Prostate gland (tissue), 2 donors: Measurements from ENCODE around the gene UVRAG. TPM values are rescaled to one million over a fixed set of nuclear protein-coding genes. Genes with fewer than 3 reads are reported as not detected.

ENCODE experiments used
- DNase-seq: peaks from one replicate; pipeline ENCODE4 v3.0.0-alpha.2; 2019; ENCODE audit warnings: low spot score
- H3K27ac ChIP-seq, 2 donors: fragments of 200-600 bp; sonication (generic); 2 replicates each; pipeline ENCODE4 v1.5.1; 2017 to 2019
- H3K27me3 ChIP-seq: fragments of 200-600 bp; sonication (generic); replicated peaks from 2 replicates; pipeline ENCODE4 v1.5.1; 2019; ENCODE audit not compliant: insufficient read depth
- H3K36me3 ChIP-seq, 2 donors: fragments of 200-600 bp; sonication (generic); 1 replicate in 1 of 2; 2 replicates in 1 of 2; pipeline versions ENCODE4 v1.5.1 to v1.8.1; 2017 to 2019
- H3K4me1 ChIP-seq: fragments of 200-600 bp; sonication (generic); replicated peaks from 2 replicates; pipeline ENCODE4 v1.5.1; 2019
- H3K4me3 ChIP-seq, 2 donors: fragments of 200-600 bp; sonication (generic); 2 replicates each; pipeline ENCODE4 v1.5.1; 2017 to 2019
- H3K9me3 ChIP-seq: fragments of 200-600 bp; sonication (generic); 2 replicates; pipeline ENCODE4 v1.5.1; 2017
- CTCF ChIP-seq, 4 experiments: fragments of 200-600 bp in 2 of 4; fragments of 450-650 bp in 2 of 4; sonication (generic) in 2 of 4; IDR thresholded peaks; 1 replicate in 3 of 4; 2 replicates in 1 of 4; pipeline ENCODE4 v1.5.1; 2016 to 2019; ENCODE audit warnings: antibody characterized with exemption in 4 of 4, mild to moderate bottlenecking in 2 of 4, moderate library complexity in 2 of 4
- POLR2A ChIP-seq: fragments of 450-650 bp; IDR thresholded peaks from one replicate; pipeline ENCODE4 v1.6.1; 2016; ENCODE audit warnings: antibody characterized with exemption, mild to moderate bottlenecking
- POLR2AphosphoS5 ChIP-seq: sonication (generic); formaldehyde crosslinking; IDR thresholded peaks from one replicate; pipeline ENCODE4 v1.6.1; 2017; ENCODE audit warnings: antibody characterized with exemption
- WGBS: methylation state at CpG from one replicate; pipeline ENCODE4 v1.1.5; 2018; 5-methylcytosine and 5-hydroxymethylcytosine counted together
- intact Hi-C: fragments of 100-400 bp; cut with DNase I; formaldehyde crosslinking; loops from one replicate; pipeline ENCODE4 v1.14.2; 2022
- total RNA-seq, 2 donors: library from RNA; depleted of rRNA; stranded (reverse); fragments of >200 nt; gene quantifications; one replicate each; pipeline ENCODE4 v1.1.0, GENCODE V29; 2016

UVRAG gene
- total RNA-seq, 2 donors from 2014 or later: 13.9 to 25.2 TPM

GRCh38 chr11:75841739-75842138 is 26.7 kb downstream of the UVRAG start:
- intact Hi-C loops: no loop called here
- H3K27ac ChIP-seq: no peak overlapping the region
- WGBS: 84% methylated on average over 2 of the region's 2 CpGs
- no peak overlapping the region for H3K4me3 ChIP-seq
- no peaks in the 10 kb centered on the region for H3K9me3 ChIP-seq
- no peak for DNase-seq
- H3K27me3 ChIP-seq: no peaks in the 10 kb centered on the region
- H3K4me1 ChIP-seq: no peaks in the 10 kb centered on the region
- TF ChIP-seq POLR2AphosphoS5 (no peak), POLR2A (no peak), CTCF (IDR thresholded peaks at IDR 0.05) (no peak)
- H3K36me3 ChIP-seq: no peaks in the 10 kb centered on the region

- no peaks in the 10 kb centered on the region for H3K9me3 ChIP-seq
- DNase-seq: no peak
- intact Hi-C loops: no loop called here
- no peaks in the 10 kb centered on the region for H3K36me3 ChIP-seq
- no peak overlapping the region for H3K4me3 ChIP-seq
- H3K4me1 ChIP-seq: no peaks in the 10 kb centered on the region
- no peak for TF ChIP-seq POLR2A
- no peak for TF ChIP-seq CTCF (IDR thresholded peaks at IDR 0.05)
- no peak for TF ChIP-seq POLR2AphosphoS5
- no peaks in the 10 kb centered on the region for H3K27me3 ChIP-seq
- no peak overlapping the region for H3K27ac ChIP-seq
Measured at GRCh38 chr11:75845324-75845723, 30.3 kb downstream of the UVRAG start.

GRCh38 chr11:75849894-75850293 is 34.9 kb downstream of the UVRAG start:
- H3K36me3 ChIP-seq: no peaks in the 10 kb centered on the region
- peaks cover 4% of the 10 kb centered on the region for H3K4me1 ChIP-seq
- H3K9me3 ChIP-seq: no peaks in the 10 kb centered on the region
- H3K27ac ChIP-seq: no peak overlapping the region
- H3K27me3 ChIP-seq: no peaks in the 10 kb centered on the region
- no peak overlapping the region for H3K4me3 ChIP-seq
- no peak for TF ChIP-seq POLR2A
- TF ChIP-seq POLR2AphosphoS5: no peak
- DNase-seq: no peak
- intact Hi-C loops: no loop called here

- no peak for DNase-seq
- no peak overlapping the region for H3K27ac ChIP-seq
- 11% methylated on average over 3 of the region's 3 CpGs for WGBS
- no peaks in the 10 kb centered on the region for H3K9me3 ChIP-seq
- TF ChIP-seq CTCF (IDR thresholded peaks at IDR 0.05) (no peak), POLR2A (no peak), POLR2AphosphoS5 (no peak)
- intact Hi-C loops: no loop called here
- H3K4me1 ChIP-seq: peaks cover 4% of the 10 kb centered on the region
- no peaks in the 10 kb centered on the region for H3K36me3 ChIP-seq
- no peaks in the 10 kb centered on the region for H3K27me3 ChIP-seq
- no peak overlapping the region for H3K4me3 ChIP-seq
Measured at GRCh38 chr11:75850787-75851186, 35.8 kb downstream of the UVRAG start.

- intact Hi-C loops: no loop called here
- Histone ChIP-seq H3K9me3 (no peaks in the 10 kb centered on the region), H3K36me3 (no peaks in the 10 kb centered on the region), H3K27ac (no peak overlapping the region), H3K27me3 (no peaks in the 10 kb centered on the region), H3K4me1 (peaks cover 4% of the 10 kb centered on the region), H3K4me3 (no peak overlapping the region)
- whole genome bisulfite sequencing: 52% methylated on average over 1 of the region's 1 CpG
- no peak for DNase-seq
- TF ChIP-seq POLR2A: no peak
- no peak for TF ChIP-seq CTCF (IDR thresholded peaks at IDR 0.05)
- TF ChIP-seq POLR2AphosphoS5: no peak
Measured at GRCh38 chr11:75851203-75851602, 36.2 kb downstream of the UVRAG start.
